Measurements from ENCODE around the gene RBM44. TPM values are rescaled to one million over a fixed set of nuclear protein-coding genes. Genes with fewer than 3 reads are reported as not detected.

The RBM44 gene
- total RNA-seq, 4 donors from 2014 or later = 0.93 to 2.2 (median 1.1) TPM

GRCh38 chr2:237754182-237754581 lies 44.4 kb upstream of the RBM44 start:
- Histone ChIP-seq H3K36me3 (peaks cover 92% of the 10 kb centered on the region), H3K4me3 (no peak overlapping the region), H3K27ac (no peak overlapping the region), H3K4me1 (no peaks in the 10 kb centered on the region), H3K27me3 (no peaks in the 10 kb centered on the region), H3K9me3 (no peaks in the 10 kb centered on the region)
- DNase-seq (ENCODE audit: low spot score in 2 of 2) = no peak
- TF ChIP-seq EP300 (IDR thresholded peaks at IDR 0.05) (no peak), POLR2A (IDR thresholded peaks at IDR 0.05) (no peak), POLR2AphosphoS5 (IDR thresholded peaks at IDR 0.05) (no peak)
- TF ChIP-seq, protein P1, sequence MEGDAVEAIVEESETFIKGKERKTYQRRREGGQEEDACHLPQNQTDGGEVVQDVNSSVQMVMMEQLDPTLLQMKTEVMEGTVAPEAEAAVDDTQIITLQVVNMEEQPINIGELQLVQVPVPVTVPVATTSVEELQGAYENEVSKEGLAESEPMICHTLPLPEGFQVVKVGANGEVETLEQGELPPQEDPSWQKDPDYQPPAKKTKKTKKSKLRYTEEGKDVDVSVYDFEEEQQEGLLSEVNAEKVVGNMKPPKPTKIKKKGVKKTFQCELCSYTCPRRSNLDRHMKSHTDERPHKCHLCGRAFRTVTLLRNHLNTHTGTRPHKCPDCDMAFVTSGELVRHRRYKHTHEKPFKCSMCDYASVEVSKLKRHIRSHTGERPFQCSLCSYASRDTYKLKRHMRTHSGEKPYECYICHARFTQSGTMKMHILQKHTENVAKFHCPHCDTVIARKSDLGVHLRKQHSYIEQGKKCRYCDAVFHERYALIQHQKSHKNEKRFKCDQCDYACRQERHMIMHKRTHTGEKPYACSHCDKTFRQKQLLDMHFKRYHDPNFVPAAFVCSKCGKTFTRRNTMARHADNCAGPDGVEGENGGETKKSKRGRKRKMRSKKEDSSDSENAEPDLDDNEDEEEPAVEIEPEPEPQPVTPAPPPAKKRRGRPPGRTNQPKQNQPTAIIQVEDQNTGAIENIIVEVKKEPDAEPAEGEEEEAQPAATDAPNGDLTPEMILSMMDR (IDR thresholded peaks at IDR 0.05) = no peak
- 77% methylated on average over 3 of the region's 3 CpGs for WGBS

GRCh38 chr2:237754626-237755248 lies 43.8 kb upstream of the RBM44 start:
- Histone ChIP-seq H3K27ac (no peak overlapping the region), H3K4me1 (no peaks in the 10 kb centered on the region), H3K9me3 (no peaks in the 10 kb centered on the region), H3K27me3 (no peaks in the 10 kb centered on the region), H3K4me3 (no peak overlapping the region), H3K36me3 (peaks cover 92% of the 10 kb centered on the region)
- DNase-seq (ENCODE audit: low spot score in 2 of 2) = no peak
- 98% methylated on average over 9 of the region's 12 CpGs for WGBS
- TF ChIP-seq EP300 (IDR thresholded peaks at IDR 0.05) (no peak), POLR2A (IDR thresholded peaks at IDR 0.05) (no peak), POLR2AphosphoS5 (IDR thresholded peaks at IDR 0.05) (no peak)
- TF ChIP-seq, protein P1 (IDR thresholded peaks at IDR 0.05) = no peak

DNA sequence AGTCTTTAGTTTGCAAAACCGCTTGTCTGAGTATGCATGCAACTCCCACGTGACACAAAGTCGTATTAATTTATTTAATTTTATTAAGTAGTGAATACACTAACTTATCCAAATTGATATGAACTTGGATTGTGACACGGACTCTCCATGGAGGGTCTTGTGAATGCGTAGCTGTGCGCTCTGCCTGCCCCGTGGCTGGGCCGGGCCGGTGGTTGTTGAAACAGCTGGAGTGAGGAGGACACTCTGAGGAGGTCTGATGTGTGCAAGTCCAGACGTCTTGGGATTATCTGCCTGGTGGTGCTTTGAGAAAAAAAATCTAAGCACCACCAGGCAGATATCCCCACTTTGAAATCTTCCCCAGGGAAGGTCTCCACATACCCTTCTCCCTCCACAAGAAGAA lies 41.0 kb upstream of the RBM44 start:
- Histone ChIP-seq H3K4me3 (no peak overlapping the region), H3K4me1 (no peaks in the 10 kb centered on the region), H3K27me3 (no peaks in the 10 kb centered on the region), H3K36me3 (peaks cover 95% of the 10 kb centered on the region), H3K9me3 (no peaks in the 10 kb centered on the region), H3K27ac (no peak overlapping the region)
- no peak for TF ChIP-seq EP300 (IDR thresholded peaks at IDR 0.05)
- TF ChIP-seq POLR2AphosphoS5 (IDR thresholded peaks at IDR 0.05) = no peak
- TF ChIP-seq, protein P1 (IDR thresholded peaks at IDR 0.05) = no peak
- no peak for TF ChIP-seq POLR2A (IDR thresholded peaks at IDR 0.05)
- no peak for DNase-seq (ENCODE audit: low spot score in 2 of 2)
- 94% methylated on average over 10 of the region's 10 CpGs for WGBS

- WGBS = 92% methylated on average over 10 of the region's 10 CpGs
- H3K36me3 ChIP-seq = peaks cover 94% of the 10 kb centered on the region
- no peak overlapping the region for H3K27ac ChIP-seq
- H3K4me1 ChIP-seq = no peaks in the 10 kb centered on the region
- H3K4me3 ChIP-seq = no peak overlapping the region
- H3K9me3 ChIP-seq = no peaks in the 10 kb centered on the region
- H3K27me3 ChIP-seq = no peaks in the 10 kb centered on the region
- TF ChIP-seq, protein P1 (IDR thresholded peaks at IDR 0.05) = no peak
- no peak for TF ChIP-seq EP300 (IDR thresholded peaks at IDR 0.05)
- TF ChIP-seq POLR2A (IDR thresholded peaks at IDR 0.05) = no peak
- TF ChIP-seq POLR2AphosphoS5 (IDR thresholded peaks at IDR 0.05) = no peak
- DNase-seq (ENCODE audit: low spot score in 2 of 2) = no peak
These were observed 40.4 kb upstream of the RBM44 start for GRCh38 chr2:237758185-237758584.

GRCh38 chr2:237759176-237759575 lies 39.4 kb upstream of the RBM44 start:
- no peaks in the 10 kb centered on the region for H3K27me3 ChIP-seq
- no peaks in the 10 kb centered on the region for H3K9me3 ChIP-seq
- no peak overlapping the region for H3K4me3 ChIP-seq
- H3K4me1 ChIP-seq = no peaks in the 10 kb centered on the region
- no peak for DNase-seq (ENCODE audit: low spot score in 2 of 2)
- H3K36me3 ChIP-seq = peaks cover 91% of the 10 kb centered on the region
- TF ChIP-seq POLR2A (IDR thresholded peaks at IDR 0.05) (no peak), EP300 (IDR thresholded peaks at IDR 0.05) (no peak), POLR2AphosphoS5 (IDR thresholded peaks at IDR 0.05) (no peak)
- TF ChIP-seq, protein P1 (IDR thresholded peaks at IDR 0.05) = no peak
- 93% methylated on average over 10 of the region's 10 CpGs for WGBS
- H3K27ac ChIP-seq = no peak overlapping the region
